GM12801 (cell line): ENCODE results near the gene ARFGEF3.

Experiments
- CTCF ChIP-seq: IDR thresholded peaks from one replicate; pipeline ENCODE4 v1.5.1; 2011; ENCODE audit warnings: control low read depth; ENCODE audit not compliant: insufficient read length; ENCODE audit errors: extremely low read depth

ARFGEF3 gene

GRCh38 chr6:138267971-138268895 lies 106.5 kb downstream of the ARFGEF3 start:
- TF ChIP-seq CTCF, result no peak

- TF ChIP-seq CTCF, result no peak
Measured at GRCh38 chr6:138271451-138271850, 109.7 kb downstream of the ARFGEF3 start.

- TF ChIP-seq CTCF, result no peak
Measured at GRCh38 chr6:138272533-138273315, 111.0 kb downstream of the ARFGEF3 start.

- no peak for TF ChIP-seq CTCF
Measured at GRCh38 chr6:138275976-138276375, 114.2 kb downstream of the ARFGEF3 start.

GRCh38 chr6:138277835-138278234 lies 116.1 kb downstream of the ARFGEF3 start:
- no peak for TF ChIP-seq CTCF

GRCh38 chr6:138278326-138278725 lies 116.6 kb downstream of the ARFGEF3 start:
- TF ChIP-seq CTCF, result no peak

- no peak for TF ChIP-seq CTCF
Measured at GRCh38 chr6:138285800-138286199, 124.1 kb downstream of the ARFGEF3 start.
